Stimulated activated CD4-positive, alpha-beta T cell treated with anti-CD3 and anti-CD28 coated beads, Interleukin-1b, Interleukin-23, amount 100 ng/mL, for 48 hours (primary cell): ENCODE measurements around the gene HHLA2.
"Not testable (repeated sequence)": the region's sequence is repeated elsewhere in the genome, so short reads cannot be mapped to it uniquely, and the experiment has no call there.

Source experiments
- DNase-seq: peaks from one replicate; pipeline ENCODE4 v3.0.0-alpha.2; 2020

HHLA2 gene, protein sequence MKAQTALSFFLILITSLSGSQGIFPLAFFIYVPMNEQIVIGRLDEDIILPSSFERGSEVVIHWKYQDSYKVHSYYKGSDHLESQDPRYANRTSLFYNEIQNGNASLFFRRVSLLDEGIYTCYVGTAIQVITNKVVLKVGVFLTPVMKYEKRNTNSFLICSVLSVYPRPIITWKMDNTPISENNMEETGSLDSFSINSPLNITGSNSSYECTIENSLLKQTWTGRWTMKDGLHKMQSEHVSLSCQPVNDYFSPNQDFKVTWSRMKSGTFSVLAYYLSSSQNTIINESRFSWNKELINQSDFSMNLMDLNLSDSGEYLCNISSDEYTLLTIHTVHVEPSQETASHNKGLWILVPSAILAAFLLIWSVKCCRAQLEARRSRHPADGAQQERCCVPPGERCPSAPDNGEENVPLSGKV

DNA sequence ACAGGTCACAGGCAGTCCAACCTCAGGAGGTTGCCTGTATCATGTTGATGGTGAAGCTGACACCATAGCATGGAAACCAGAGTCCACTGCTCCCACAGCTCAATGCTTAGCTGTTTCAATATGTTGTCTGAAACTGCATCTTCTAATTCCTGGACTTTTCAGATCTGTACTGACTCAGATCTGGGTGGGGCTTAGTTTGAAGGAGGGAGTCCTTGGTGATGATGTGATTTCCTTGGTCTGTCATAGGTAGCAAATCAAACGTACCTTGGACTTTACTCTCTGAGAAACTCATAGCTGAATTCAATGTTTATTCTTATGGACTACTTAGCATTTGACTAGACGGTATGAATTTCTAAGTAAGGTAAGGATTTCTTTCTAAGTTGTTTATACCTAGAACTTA is at the start of gene HHLA2:
TSS of gene HHLA2 (plus strand) at position 310 of the 400 bp plus-strand sequence. CDS start 55,266 bp downstream, outside the sequence.
- peak; percentile 48 for DNase-seq

DNA sequence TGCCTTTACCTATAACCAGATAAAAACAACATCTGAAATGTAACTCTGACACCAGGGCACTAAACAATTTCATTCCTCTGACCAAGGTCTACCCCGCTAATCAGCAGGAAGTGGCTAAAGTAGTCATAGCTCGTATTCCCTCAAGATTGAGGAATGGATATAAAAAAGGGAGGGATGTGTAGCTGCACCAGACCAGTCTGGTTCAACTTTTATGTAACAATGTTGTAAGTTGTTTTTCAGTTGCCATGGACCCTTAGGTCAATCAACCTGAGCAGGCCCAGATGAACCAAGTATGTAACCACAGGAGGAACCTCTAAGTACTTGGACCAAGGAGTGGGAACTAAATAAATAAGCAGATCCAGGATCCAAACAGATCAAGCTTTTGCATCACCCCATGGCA is 45.7 kb upstream of the HHLA2 start:
- no peak for DNase-seq

DNA sequence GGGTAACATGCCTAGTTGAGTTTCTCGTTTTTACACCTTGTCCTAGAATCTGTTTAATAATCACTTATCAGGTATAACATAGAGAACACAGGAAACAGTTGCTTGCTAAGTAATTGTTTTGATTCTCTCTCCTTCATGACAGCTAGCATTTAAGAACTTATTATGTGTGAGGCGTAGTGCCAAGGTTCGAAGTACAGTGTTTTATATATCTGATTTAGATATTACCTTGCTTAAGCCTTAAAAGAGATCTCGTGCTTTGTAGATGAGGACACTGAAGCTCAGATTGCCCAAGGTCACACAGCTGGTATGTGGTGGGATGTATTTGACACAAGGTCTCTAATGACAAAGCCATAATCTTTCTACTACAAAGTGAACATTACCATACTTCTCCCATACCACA is 45.1 kb upstream of the HHLA2 start:
- DNase-seq = no peak

DNA sequence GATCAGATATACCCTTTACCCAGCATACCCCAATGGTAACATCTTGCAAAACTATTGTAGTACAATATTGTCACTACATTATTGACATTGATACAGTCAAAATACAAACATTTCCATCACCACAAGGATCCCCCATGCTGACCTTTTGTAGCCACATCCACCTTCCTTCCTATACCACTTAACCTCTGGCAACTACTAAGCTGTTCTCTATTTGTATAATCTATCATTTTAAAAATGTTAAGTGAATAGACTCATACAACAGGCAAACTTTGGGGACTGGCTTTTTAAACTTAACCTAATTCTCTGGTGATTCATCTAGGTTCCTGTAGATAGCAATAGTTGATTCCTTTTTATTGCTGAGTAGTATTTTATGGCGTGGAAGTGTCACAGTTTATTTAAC is 44.5 kb upstream of the HHLA2 start:
- DNase-seq = no peak

GRCh38 chr3:108255131-108255530 is 41.2 kb upstream of the HHLA2 start:
- no peak for DNase-seq

- DNase-seq = not testable (repeated sequence)
Measured at GRCh38 chr3:108264534-108265298, 31.6 kb upstream of the HHLA2 start.

DNA sequence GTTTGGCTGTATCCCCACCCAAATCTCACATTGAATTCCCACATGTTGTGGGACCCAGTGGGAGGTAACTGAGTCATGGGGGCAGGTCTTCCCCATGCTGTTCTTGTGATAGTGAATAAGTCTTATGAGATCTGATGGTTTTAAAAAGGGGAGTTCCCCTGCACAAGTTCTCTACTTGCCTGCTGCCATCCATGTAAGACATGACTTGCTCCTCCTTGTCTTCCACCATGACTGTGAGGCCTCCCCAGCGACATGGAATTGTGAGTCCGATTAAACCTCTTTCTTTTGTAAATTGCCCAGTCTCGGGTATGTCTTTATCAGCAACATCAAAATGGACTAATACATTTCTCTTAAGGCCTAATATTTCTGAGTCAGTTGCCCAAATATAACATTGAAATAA is 28.1 kb upstream of the HHLA2 start:
- not testable (repeated sequence) for DNase-seq

DNA sequence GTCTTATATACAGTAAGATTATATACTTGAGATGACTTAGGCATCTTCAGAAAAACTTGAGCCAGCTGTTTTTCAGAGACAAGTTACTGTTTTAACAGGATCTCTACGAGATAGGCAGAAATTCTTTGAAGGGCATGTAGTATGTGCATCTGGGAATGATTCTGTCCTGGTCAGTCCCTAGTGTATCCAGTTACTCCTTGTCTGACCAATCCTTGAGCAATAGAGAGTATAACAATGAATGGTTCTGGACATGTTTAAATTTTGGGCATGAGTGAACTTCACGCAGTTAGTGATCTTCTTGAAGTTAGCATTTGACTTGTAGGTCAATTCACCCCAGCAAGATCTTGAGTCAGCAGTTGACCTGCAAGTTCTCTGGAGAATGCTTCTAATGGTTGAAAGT is 24.7 kb upstream of the HHLA2 start:
- DNase-seq = no peak

- DNase-seq = not testable (repeated sequence)
Measured at GRCh38 chr3:108279066-108279465, 17.3 kb upstream of the HHLA2 start.

DNA sequence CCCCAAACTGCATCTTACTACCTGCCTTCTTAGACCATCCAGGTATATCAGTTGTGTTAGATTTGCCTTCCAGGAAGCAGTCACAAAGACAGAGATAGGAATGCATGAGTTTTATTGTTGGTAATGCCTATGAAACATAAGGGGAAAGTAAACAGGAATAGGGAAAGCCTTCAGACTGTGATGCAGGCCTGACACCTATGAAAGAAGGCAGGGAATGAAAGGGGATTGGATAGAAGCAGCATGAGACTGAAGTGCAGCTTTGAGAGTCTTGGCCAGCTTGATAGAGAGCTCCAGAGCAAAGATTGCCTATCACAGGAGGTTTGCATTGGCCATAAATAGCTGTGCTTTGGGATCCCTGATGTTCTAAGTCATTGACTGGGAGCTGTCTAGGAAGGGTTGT is 15.9 kb upstream of the HHLA2 start:
- no peak for DNase-seq

- DNase-seq = no peak
Measured at GRCh38 chr3:108281670-108282069, 14.7 kb upstream of the HHLA2 start.

GRCh38 chr3:108283006-108283405 is 13.3 kb upstream of the HHLA2 start:
- DNase-seq = no peak

DNA sequence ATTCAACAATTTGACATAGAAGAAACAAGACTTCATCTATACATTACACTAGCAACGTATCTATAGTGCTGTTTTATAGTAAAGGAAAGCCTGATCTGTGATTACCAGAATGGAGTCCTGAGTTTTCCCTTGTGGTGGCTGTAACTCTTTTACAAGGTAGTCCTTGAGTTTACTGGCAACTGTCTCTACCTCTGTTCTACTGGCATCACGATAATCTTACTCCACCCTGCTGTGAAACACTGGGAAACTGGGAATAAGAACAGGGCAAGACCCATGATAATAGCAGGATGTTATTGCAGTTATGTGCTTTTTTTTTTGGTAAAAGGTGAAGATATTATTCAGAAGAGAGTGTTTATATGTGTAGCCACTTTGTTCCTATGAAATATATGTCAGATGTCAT is 12.4 kb upstream of the HHLA2 start:
- DNase-seq = no peak

DNA sequence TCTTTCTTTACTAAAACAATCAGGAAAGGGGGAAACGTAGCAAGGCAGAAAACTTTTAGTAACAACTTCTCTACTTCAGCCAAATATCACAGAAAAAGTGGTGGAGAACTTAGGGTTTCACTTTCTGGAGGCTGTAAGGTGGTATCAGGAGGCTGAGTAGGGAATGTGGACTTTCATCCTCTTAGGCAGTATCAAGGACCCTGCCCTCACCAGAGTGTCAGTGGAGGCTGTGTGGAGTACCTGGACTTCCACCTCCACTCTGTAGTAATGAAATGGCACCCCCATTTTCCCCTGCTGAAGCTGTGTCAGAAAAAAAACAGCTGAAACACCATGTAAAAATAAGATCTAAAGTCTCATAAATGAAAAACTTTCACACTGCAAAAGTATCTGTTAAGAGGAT is 11.2 kb upstream of the HHLA2 start:
- no peak for DNase-seq

GRCh38 chr3:108287146-108287545 is 9.2 kb upstream of the HHLA2 start:
- no peak for DNase-seq

DNA sequence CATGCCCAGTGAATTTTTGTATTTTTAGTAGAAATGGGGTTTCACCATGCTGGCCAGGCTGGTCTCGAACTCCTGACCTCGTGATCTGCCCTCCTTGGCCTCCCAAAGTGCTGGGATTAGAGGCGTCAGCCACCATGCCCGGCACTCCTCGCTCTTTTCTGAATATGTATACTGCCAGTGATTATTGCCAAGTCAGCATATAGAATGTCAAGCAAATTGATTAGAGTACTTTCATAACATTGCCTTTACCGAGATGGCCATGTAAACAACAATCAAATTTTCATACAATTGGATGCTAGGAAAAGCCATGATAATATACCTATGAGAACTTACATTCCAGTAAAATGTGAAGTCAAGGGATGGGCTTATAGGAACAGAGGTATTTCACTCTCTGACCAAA is 8.2 kb upstream of the HHLA2 start:
- DNase-seq = not testable (repeated sequence)

GRCh38 chr3:108289159-108289558 is 7.2 kb upstream of the HHLA2 start:
- no peak for DNase-seq

DNA sequence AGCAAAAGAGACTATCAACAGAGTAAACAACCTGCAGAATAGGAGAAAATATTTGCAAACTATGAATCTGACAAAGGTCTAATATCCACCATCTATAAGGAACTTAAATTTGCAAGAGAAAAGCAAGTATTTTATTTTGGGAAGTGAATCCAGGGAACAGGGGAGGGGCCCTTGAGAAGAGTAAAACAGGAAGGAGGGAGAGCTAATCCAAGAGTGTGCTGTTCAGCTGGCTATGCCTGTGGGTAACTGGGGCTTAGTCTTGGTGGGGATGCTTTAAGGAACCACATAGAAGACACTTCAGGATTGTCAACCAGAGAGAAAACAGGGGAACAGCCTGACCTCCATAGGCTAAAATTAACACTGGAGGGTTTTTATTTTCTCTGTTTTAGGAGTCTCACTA is 3.9 kb upstream of the HHLA2 start:
- no peak for DNase-seq

DNA sequence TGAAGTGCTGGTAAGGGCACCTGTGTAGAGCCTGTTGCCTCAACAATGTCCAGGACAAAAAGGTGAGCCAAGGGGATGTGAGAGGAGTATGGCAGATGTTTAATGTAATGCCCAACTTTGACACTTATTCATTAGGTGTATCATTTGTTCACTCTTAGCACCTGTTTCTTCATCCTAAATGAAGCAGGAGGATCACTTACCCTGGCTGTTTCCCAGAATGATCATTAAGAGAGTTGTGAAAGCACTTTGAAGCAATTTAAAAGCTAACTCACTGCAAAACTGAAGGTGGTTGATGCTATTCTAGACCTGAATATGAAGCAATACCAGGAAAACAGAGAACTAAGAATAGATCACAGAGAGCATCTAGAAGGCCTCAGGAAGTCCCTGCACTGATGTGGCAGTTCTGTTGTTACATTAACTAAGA is 3.4 kb upstream of the HHLA2 start:
- no peak for DNase-seq

DNA sequence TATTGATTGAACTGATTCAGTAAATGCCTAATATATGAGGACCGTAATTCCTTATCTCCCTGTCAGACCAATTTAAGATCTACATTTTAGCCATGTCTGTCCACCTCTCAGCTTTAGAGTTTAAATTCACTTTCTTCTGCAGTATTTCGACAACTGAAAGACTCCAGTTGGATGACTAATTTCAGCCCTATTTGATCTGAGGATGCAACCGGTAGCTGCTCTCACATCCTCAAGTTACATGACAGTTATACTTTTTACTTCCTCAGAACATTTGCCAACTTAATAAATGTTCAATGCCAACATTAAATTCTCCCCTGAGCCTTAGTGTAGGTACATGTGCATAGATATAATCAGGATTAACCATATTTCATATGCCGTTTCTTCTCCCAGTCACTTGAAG is 2.5 kb upstream of the HHLA2 start:
- no peak for DNase-seq

- DNase-seq = no peak
Measured at GRCh38 chr3:108295421-108296175, 750 bp upstream of the HHLA2 start.

GRCh38 chr3:108297647-108298046 is 1.3 kb downstream of the HHLA2 start:
- no peak for DNase-seq

DNA sequence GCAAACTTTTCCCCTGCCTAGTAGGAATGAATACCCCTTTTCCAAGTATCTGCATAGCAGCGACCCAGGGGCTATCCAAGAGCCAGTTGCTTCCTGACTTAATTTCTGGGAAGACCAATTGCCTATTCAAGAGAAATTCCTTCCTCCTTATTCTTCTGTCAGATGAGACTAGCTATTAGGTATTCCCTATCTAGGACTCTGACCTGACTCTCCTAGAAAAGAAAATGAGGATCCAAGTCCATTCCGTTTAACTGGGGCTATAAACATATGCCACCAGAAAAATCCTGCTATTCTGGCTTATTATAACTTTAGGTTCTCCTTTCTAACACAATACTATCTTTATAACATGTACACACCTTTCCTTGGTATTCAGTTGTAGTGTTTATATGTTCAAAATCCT is 1.7 kb downstream of the HHLA2 start:
- no peak for DNase-seq
